Measurements from ENCODE around the gene TEKT5.

TEKT5 gene

GRCh38 chr16:10693889-10694288, 841 bp downstream of the TEKT5 start:
- TF ChIP-seq, protein P1, sequence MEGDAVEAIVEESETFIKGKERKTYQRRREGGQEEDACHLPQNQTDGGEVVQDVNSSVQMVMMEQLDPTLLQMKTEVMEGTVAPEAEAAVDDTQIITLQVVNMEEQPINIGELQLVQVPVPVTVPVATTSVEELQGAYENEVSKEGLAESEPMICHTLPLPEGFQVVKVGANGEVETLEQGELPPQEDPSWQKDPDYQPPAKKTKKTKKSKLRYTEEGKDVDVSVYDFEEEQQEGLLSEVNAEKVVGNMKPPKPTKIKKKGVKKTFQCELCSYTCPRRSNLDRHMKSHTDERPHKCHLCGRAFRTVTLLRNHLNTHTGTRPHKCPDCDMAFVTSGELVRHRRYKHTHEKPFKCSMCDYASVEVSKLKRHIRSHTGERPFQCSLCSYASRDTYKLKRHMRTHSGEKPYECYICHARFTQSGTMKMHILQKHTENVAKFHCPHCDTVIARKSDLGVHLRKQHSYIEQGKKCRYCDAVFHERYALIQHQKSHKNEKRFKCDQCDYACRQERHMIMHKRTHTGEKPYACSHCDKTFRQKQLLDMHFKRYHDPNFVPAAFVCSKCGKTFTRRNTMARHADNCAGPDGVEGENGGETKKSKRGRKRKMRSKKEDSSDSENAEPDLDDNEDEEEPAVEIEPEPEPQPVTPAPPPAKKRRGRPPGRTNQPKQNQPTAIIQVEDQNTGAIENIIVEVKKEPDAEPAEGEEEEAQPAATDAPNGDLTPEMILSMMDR (IDR thresholded peaks at IDR 0.05), result no peak

DNA sequence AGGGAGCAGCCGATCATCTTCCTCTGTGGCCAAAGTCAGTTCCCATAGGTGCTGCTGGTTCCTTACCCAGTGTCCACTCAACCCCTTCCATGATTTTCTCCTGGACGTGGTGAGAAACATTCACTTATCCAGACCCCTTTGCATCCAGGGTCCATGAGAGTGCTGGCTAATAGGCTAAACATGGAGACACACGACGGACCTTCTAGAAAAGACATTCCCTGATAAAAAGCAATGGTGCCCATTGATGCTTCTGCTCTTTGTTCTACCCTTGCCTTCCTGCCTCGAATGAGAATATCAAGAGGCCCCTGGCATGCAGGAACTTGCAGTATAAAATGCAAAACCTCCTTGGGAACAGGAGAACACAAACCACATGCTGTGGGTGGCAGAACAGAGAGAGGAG, 2.3 kb downstream of the TEKT5 start:
- TF ChIP-seq, protein P1 (IDR thresholded peaks at IDR 0.05), result no peak

DNA sequence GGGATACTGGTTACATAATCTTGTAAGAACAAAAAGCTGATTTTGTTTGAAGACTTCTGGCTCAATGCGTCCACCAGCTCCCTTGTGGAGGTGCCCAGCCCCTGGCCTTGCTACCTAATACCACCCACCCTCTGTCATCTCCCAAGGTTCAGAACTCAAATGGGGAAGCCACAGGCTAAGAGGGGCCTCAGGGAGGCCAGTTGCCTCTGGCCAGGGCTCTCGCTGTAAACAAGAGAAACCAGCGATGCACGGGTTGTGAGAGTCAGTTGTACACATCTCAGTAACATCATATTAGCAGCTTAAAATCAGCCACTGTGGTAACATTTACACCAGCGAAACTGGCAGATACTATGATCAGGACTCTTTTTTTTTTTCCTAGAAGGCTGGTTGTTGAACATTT, 6.0 kb downstream of the TEKT5 start:
- TF ChIP-seq, protein P1 (IDR thresholded peaks at IDR 0.05), result no peak

GRCh38 chr16:10688291-10688690, 6.4 kb downstream of the TEKT5 start:
- TF ChIP-seq, protein P1 (IDR thresholded peaks at IDR 0.05), result no peak

DNA sequence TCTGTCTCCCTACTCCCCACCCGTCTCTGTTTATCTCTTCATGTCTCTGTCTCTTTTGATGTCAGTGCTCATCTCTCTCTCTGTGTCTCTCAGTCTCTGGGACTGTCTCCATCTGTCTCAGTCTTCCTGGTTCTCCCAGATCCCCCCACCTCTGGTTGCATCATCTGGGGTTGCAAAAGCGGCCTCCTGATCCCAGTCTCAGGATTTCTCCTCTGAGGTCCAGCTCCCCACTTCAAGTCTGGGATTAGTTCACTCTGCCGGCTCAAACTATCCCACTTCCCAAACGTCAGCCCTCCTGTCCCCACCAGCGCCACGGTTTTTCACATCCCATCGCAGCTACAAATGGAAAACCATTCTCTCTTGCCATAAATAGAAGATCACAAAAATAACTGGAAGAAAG, 9.0 kb downstream of the TEKT5 start:
- TF ChIP-seq, protein P1 (IDR thresholded peaks at IDR 0.05), result no peak

DNA sequence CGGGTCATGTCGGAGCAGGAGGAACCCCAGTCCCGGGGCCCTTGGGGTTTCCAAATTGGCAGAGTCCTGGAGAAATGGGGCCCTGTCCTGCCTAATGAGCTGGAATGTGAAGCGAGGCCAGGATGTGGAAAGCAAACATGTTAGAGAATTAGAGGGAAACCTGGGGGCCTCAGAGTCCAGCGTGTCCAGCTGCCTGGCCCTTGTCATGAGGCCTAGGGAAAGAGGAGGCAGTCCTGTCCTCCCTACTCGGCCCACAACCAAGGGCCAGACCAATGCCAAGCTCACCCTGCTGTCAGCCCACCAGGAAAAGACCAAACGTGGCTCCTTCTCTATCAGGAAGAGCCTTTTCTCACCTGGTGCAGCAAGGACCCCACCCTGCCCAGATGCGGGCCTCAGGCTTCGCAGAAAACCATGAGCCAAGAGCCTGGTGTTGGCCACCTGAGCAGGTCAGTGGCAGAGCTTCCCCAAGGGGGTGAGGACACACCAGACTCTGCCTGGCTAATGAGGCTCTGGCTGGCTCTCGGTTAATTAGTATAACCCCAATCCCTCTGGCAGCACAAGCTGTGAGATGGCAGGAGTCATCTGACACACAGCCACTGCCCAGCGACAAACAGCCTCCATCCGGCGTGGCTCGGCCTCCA, 10.1 kb downstream of the TEKT5 start:
- TF ChIP-seq, protein P1 (IDR thresholded peaks at IDR 0.05), result no peak

DNA sequence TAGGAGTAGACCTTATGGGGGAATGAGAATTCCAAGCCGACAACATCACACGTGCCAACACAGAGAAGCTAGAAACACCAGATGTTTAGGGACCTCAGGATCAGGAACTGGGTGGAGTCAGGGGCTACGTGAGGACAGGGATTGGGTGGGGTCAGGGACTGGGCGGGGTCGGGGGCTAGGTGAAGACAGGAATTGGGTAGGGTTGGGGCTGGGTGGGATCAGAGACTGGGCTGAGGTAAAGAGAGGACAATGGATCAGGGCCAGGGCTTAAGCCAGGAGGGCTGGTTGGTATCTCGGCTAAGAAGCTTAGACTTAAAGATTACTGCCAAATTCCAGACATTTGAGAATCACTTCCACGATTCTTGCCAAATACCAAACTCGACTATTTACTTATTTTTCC, 11.6 kb downstream of the TEKT5 start:
- TF ChIP-seq, protein P1 (IDR thresholded peaks at IDR 0.05), result no peak

GRCh38 chr16:10682604-10683003, 12.1 kb downstream of the TEKT5 start:
- TF ChIP-seq, protein P1 (IDR thresholded peaks at IDR 0.05), result no peak
